ENCODE measurements around the gene FHIT.

GRCh38 chr3:60158035-60158434 lies 1093.2 kb downstream of the FHIT start:
- TF ChIP-seq POLR2A (IDR thresholded peaks at IDR 0.05; ENCODE audit: low read depth, low read length) (no peak), RCOR1 (IDR thresholded peaks at IDR 0.05; ENCODE audit: insufficient replicate concordance, low read length) (no peak), CTCF (conservative IDR thresholded peaks at IDR 0.05; ENCODE audit: low read depth, low read length) (no peak), CEBPB (IDR thresholded peaks at IDR 0.05; ENCODE audit: low read depth, low read length) (no peak), CHD1 (IDR thresholded peaks at IDR 0.05; ENCODE audit: low read depth, low read length) (no peak), USF2 (IDR thresholded peaks at IDR 0.05; ENCODE audit: low read depth, low read length) (no peak), SMC3 (IDR thresholded peaks at IDR 0.05; ENCODE audit: low read depth, low read length) (no peak), FOS (IDR thresholded peaks at IDR 0.05; ENCODE audit: low read depth, low read length) (no peak), ELK1 (IDR thresholded peaks at IDR 0.05; ENCODE audit: borderline replicate concordance, low read depth, low read length) (no peak), RAD21 (IDR thresholded peaks at IDR 0.05; ENCODE audit: low read length) (no peak), BHLHE40 (IDR thresholded peaks at IDR 0.05; ENCODE audit: low read depth, low read length) (no peak), MAZ (IDR thresholded peaks at IDR 0.05; ENCODE audit: borderline replicate concordance, low read depth, low read length) (no peak), RFX5 (IDR thresholded peaks at IDR 0.05; ENCODE audit: low read depth, low read length) (no peak), MXI1 (IDR thresholded peaks at IDR 0.05; ENCODE audit: borderline replicate concordance, low read depth, low read length) (no peak)
